HG03025 (cell line): Measurements from ENCODE around the gene ATP5MG.
A peak's percentile ranks its signal among the peaks of the same experiment; 100 is the strongest.
"Not testable (repeated sequence)": the region's sequence is repeated elsewhere in the genome, so short reads cannot be mapped to it uniquely, and the experiment has no call there.

Source experiments
- ATAC-seq: cut with Tn5 transposase; IDR thresholded peaks from one replicate; pipeline ENCODE4 v1.9.1; 2021; ENCODE audit warnings: mild to moderate bottlenecking, moderate library complexity; ENCODE audit not compliant: unreplicated experiment, low FRiP score

The ATP5MG gene

DNA sequence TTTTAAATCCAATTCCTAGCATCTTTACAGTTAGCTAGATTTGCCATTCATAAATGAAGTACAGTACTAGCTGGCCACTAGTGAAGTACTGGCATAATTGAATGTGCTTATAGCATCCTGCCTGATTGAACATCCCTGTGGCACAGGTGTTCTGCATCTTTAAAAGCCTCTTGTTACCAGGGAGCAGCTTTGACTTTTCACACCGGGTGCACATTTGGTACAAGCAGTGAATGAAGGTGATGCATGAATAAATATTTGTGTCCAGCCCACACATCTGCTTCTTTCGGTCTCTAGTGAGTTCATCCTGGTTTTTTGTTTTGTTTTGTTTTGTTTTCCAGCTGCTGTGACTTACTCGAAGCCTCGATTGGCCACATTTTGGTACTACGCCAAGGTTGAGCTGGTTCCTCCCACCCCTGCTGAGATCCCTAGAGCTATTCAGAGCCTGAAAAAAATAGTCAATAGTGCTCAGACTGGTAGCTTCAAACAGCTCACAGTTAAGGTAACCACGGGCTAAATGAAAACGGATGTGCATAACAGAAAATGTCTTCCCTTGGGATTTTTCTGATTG, 5.3 kb downstream of the ATP5MG start:
- ATAC-seq: no peak

DNA sequence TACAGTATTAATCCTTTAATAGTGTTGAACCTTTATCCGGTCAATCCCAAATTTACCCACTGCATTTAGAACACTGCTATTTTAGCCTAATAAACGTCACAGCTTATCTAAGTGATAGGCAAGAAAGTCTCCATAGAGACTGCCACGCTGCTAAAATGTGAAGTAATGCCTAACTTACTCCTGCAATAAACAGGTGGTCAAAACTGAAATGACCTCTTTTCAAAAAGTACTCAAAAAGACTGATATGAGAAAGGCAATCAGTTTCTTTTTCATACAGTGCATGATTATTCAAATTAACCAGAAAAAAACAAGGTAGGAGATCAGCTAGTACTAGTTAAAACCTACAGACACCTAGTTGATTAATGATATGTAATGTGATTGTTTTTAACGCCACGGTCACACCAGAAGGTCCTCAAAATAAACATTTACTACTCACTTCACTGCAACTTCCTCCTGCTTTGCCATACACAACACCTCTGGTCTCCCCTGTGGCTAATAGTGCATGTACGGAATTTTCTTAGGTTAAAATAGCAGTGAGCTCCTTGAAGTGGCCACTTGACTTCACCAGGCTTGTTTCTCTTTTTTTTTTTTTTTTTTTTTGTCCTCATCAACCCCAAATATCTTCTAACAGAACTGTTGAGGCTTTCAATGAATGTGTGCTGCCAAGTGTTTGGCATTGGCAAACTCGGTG, 8.8 kb downstream of the ATP5MG start:
- no peak for ATAC-seq

DNA sequence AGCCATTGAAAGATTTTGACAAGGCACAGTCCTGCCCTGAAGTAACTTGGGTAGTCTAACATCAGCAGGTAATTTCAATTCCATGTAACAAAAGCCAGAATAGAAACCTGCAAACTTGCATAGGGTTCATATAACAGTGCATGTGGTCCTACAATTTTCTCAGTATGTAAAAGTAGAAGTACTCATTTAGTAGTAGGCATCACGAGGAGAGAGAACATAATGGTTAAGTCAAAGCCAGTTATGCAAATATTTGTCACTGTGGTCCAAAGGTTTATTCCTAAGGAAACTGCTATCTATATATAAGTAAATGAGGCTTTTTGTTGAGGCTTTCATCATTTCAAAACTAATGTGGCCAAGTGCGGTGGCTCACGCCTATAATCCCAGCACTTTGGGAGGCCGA, 10.1 kb downstream of the ATP5MG start:
- no peak for ATAC-seq

DNA sequence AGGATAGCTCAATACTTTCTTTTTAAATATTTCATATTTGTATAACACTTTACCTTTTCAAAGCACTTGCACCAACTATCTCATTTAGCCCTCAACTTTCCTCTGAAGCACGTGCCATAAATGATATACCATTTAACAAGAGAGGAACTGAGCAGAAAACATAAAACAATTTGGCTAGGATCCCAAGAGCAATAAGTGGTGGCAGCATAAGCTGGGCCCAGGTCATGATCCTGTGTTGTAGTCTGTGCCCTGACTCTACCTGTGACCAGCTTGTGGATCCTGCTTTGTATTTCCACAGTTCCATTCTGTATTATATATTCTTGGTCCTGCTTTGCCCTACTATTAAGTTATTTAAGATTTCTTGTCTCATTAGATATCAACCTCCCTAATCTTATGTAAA, 11.5 kb downstream of the ATP5MG start:
- no peak for ATAC-seq

GRCh38 chr11:118415062-118415738, 13.8 kb downstream of the ATP5MG start:
- no peak for ATAC-seq

GRCh38 chr11:118415739-118416068, 14.3 kb downstream of the ATP5MG start:
- ATAC-seq: no peak

- not testable (repeated sequence) for ATAC-seq
Measured at GRCh38 chr11:118416900-118417299, 15.5 kb downstream of the ATP5MG start.

DNA sequence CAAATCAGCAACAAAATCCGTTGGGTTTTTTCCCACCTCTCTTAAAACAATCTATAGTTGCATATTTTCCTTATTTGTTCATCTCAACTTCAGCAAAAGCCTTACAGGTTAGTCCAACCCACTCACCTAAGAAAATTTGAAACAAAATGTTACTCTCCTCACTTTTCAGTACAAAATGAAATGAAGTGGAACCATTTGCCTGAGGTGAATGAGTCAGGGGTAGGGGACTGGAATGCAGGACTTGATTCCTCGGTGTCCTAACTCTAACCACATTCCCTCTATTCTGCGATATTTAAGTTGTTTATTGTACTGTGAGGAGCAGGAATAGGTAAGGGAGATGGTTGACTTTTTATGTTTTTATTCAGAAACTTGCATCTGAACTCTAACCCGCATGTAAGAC, 16.4 kb downstream of the ATP5MG start:
- no peak for ATAC-seq

DNA sequence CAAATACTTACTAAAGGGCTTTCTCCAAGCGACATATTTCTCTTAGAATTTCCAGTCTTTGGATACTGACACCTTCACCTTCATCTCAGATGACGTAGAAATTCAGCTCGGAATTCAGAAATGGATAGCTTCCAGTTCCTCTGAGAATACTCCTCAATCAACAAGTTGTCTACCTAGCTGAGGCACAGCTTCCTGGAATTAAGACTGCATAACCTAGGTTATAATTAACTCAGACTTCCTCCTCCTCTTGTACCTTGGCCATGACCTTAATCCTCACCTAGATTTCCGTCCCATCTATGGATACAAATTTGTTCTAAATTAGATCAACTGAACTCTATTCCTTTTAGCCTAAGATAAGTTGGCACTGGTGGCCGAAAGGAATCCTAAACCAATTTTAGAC, 17.4 kb downstream of the ATP5MG start:
- ATAC-seq: no peak

DNA sequence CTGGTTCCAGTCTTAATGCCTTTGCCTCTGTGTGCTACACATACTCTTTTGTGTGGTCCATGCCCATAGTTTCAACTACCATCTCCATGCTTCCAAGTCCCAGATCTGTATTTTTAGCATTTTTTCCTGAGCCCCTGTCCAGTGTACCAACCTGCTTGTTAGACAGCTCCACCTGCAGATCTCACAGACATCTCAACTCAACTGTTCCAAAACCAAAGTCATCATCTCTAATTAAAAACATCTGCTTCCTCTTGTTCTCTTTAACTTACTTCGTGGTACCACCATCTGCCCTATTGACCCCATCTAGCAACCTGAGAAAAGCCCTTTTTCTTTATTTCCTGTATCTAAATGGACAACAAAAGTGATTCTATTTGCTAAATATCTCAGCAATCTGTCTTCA, 26.3 kb downstream of the ATP5MG start:
- ATAC-seq: no peak

- no peak for ATAC-seq
Measured at GRCh38 chr11:118430956-118431355, 29.6 kb downstream of the ATP5MG start.

GRCh38 chr11:118434123-118434552, 32.7 kb downstream of the ATP5MG start:
- no peak for ATAC-seq

GRCh38 chr11:118434553-118435289, 33.3 kb downstream of the ATP5MG start:
- ATAC-seq: no peak

- ATAC-seq: peak; percentile 30
Measured at GRCh38 chr11:118435290-118435892, 34.0 kb downstream of the ATP5MG start.

DNA sequence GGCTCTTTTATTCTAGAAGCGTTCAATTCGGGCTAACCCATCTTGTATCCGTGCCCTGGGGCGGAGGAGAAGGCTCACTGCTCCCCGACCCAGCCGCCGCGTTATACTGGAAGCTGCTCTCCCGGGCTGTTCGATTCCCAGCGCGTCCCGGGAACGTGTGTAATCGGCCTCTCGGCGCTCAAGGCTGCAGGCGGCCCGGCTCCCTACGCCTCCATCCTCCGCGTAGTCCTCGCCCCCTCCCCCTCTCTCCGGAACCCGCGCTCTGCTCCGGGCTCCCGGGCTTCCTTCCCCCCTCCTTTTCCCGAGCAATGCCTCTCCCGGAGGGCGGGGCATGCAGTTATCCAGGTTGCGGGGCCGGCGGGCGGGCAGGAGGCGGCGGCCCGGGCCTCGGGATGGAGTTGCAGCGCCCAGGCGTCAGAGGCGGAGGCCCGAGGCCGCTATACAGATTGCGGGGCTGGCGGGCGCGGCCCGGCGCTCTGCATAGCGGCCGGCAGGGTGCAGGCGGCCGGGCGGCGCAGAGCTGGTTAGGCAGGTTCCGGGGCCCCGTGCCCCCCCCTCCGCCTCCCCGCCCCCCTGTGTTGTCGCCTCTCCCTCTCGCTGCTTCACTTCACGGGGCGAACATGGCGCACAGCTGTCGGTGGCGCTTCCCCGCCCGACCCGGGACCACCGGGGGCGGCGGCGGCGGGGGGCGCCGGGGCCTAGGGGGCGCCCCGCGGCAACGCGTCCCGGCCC, 34.7 kb downstream of the ATP5MG start, which contains the start of gene KMT2A:
Gene KMT2A (plus strand): TSS at position 600 of the 732 bp plus-strand sequence. CDS start 21 bp downstream, at position 621.
- peak; percentile 54 for ATAC-seq

DNA sequence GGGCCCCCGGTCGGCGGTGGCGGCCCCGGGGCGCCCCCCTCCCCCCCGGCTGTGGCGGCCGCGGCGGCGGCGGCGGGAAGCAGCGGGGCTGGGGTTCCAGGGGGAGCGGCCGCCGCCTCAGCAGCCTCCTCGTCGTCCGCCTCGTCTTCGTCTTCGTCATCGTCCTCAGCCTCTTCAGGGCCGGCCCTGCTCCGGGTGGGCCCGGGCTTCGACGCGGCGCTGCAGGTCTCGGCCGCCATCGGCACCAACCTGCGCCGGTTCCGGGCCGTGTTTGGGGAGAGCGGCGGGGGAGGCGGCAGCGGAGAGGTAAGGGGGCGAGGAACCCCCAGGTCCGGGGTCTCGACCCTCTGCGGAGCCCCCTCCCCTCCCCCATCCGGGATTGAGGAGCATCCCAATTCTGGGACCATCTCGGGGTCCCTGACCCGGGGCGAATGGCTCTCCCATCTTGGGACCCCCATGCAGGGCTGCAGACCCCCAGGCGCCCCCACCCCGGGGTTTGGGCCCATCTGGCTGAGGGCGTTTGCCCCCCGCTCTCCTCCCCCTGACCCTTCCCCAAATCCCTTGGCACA, 35.3 kb downstream of the ATP5MG start:
- ATAC-seq: peak; percentile 22

- ATAC-seq: no peak
Measured at GRCh38 chr11:118437208-118438125, 36.1 kb downstream of the ATP5MG start.

DNA sequence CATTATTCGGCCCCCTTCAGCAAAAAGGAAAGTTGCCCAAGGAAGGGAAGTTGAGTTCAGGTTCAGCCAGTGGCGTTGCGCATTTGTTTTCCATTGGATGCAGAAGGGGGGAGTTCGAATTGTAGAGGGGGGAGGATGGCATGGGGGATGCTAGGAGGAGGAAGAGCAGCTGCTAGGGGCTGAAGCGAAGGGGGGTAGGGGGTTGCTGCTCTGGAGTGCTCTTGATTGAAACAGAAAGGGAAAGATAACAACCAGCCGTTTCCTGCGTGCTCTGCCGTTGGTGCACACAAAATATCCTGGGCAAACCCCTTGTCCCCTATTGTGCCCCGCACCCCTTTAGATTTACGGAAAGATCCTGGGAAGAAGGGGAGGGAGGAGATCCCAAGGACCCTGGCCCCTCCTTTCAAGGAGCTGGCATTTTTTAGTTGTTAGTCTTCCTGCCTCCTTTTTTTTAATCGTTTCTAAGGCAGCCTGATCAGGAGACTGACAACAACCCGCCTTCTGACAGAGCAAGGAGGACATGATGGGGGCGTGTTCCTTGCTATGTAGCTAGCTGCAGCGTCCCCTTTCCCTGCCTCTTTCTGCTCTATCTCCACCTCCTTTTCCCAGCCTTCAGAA, 37.0 kb downstream of the ATP5MG start:
- ATAC-seq: no peak
